GM13976 (cell line): ENCODE results near the gene ELMO1.

Experiments used
- DNase-seq: peaks from one replicate; pipeline ENCODE4 v3.0.0; 2012; ENCODE audit warnings: low spot score
- CTCF ChIP-seq: IDR thresholded peaks from 2 replicates; pipeline ENCODE4 v1.5.1; 2012; ENCODE audit warnings: borderline replicate concordance, mild to moderate bottlenecking; ENCODE audit not compliant: insufficient read depth; ENCODE audit errors: extremely low read depth, missing control alignments, control extremely low read depth
- in situ Hi-C: fragments of 300-500 bp; cut with MboI; formaldehyde crosslinking; loops from one replicate; pipeline ENCODE4 v1.12.0; 2022; ENCODE audit warnings: low sequenced_read_pairs, mixed read lengths, inconsistent platforms; ENCODE audit not compliant: unreplicated experiment

Gene ELMO1

GRCh38 chr7:37262181-37262580 is 186.5 kb downstream of the ELMO1 start:
- DNase-seq = no peak
- TF ChIP-seq CTCF = no peak
- in situ Hi-C loops = no loop called here

GRCh38 chr7:37259319-37259821 is 189.3 kb downstream of the ELMO1 start:
- no peak for TF ChIP-seq CTCF
- in situ Hi-C loops = no loop called here
- no peak for DNase-seq

DNA sequence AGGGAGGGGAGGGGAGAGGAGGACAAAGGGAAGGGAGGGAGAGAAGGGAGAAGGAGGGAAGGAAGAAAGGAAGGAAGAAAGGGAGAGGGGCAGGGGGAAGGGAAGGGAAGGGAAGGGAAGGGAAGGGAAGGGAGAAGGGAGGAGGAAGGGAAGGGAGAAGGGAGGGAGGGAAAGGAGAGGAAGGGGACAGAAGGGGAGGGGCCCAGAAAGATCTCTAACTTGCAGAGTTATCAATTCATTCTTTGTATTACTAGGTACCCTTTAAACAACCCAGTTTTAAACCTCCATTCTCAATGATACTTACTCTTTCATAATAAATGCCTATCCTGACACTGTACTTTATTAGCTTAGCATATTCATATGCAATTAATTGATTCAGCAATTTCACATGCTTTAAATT is 192.0 kb downstream of the ELMO1 start:
- in situ Hi-C loops = no loop called here
- no peak for TF ChIP-seq CTCF
- no peak for DNase-seq

DNA sequence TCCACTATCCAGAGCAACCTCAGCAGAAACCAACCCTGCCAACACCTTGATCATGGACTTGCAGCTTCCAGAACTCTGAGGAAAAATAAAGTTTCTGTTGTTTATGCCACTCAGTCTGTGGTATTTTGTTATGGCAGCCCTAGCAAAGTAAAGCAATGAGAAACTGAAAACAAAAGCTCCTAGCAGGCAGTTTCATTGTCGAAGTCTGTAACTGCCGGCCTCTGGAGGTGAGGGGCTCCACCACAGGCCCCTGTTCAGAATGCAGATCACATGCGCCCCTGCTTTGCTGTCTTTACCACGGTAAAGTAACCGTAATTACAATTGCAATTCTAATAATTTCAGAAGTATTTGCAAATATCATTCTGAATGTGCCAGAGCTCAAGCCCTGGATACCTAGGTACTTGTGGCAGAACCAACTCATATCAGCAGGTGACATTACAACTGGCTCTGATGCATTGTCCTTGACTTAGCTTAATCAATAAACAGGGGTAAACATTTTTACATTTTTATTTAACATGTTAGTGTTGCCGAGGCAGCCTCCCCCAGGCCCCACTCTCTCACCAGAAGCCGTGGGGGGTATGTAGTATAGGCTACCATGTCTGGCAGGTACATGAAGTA is 193.2 kb downstream of the ELMO1 start:
- no peak for TF ChIP-seq CTCF
- in situ Hi-C loops = no loop called here
- DNase-seq = no peak

DNA sequence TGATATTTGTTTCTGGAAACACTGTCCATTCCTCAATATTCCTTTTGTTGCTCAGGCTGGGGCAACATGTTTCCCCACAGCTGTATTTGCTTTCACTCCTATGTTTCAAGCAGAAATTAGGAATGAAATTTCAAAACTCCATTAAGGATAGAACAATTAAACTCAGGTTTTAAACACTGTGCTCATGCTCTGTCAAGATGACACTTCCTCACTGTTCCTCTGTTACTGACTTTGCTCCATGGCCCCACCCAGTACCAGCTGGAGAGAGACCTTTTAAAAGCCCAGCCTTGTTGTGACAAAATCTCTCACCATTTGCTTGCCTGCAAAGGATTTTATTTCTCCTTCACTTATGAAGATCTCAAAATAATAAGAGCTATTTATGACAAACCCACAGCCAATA is 197.4 kb downstream of the ELMO1 start:
- no peak for TF ChIP-seq CTCF
- DNase-seq = no peak
- in situ Hi-C loops = no loop called here

DNA sequence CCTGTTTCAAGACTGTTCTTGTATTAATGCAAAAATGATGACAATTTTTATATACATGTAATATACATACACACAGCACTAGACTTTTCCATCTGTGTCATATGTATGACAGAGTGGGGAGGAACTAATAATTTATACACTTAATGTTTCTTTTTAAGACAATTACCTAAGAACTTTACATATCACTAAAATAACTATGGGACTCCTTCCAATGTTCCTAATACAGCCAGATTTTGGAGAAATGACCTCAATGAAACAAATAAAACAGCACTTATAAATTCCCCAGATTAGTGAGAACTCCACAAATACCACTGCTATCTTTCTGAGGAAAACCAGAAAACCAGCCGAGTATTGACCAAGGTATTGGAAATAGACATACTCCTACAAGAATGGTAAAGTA is 199.4 kb downstream of the ELMO1 start:
- TF ChIP-seq CTCF = no peak

More for the DNA sequence above, 199.4 kb downstream of the ELMO1 start:
- DNase-seq = no peak
- in situ Hi-C loops = no loop called here
